22Rv1 (cell line): ENCODE results near the gene PIK3C3.

Source experiments
- CTCF ChIP-seq: fragments of 450-650 bp; IDR thresholded peaks from 2 replicates; pipeline ENCODE4 v1.5.1; 2017; ENCODE audit warnings: mild to moderate bottlenecking
- ZFX ChIP-seq: fragments of 450-650 bp; IDR thresholded peaks from 2 replicates; pipeline ENCODE4 v1.6.1; 2017; ENCODE audit warnings: antibody characterized with exemption, borderline replicate concordance

GRCh38 chr18:41921770-41922169, 33.3 kb upstream of the PIK3C3 start:
- TF ChIP-seq ZFX (no peak), CTCF (no peak)
